Brain microvascular endothelial cell (primary cell): ENCODE measurements around the gene DPEP3.
"Not testable (repeated sequence)": the region's sequence is repeated elsewhere in the genome, so short reads cannot be mapped to it uniquely, and the experiment has no call there.

Source experiments
- DNase-seq: peaks from one replicate; pipeline ENCODE4 v3.0.0-alpha.2; 2020
- H3K27ac ChIP-seq: fragments of 250-450 bp; sonication (Bioruptor Pico); 2 replicates; pipeline ENCODE4 v1.5.1; 2020; ENCODE audit warnings: mild to moderate bottlenecking, moderate library complexity
- H3K27me3 ChIP-seq: fragments of 250-450 bp; sonication (Bioruptor Pico); replicated peaks from 2 replicates; pipeline ENCODE4 v1.5.1; 2020; ENCODE audit warnings: mild to moderate bottlenecking
- H3K36me3 ChIP-seq: fragments of 250-450 bp; sonication (Bioruptor Pico); replicated peaks from 2 replicates; pipeline ENCODE4 v1.5.1; 2020; ENCODE audit warnings: mild to moderate bottlenecking
- H3K4me3 ChIP-seq: 2 replicates; pipeline ENCODE4 v1.5.1; 2011; ENCODE audit warnings: low read depth, mild to moderate bottlenecking, control low read depth, low read length, moderate library complexity
- in situ Hi-C: cut with HindIII; loops from 2 replicates; pipeline ENCODE4 v1.10.0; 2017; ENCODE audit warnings: low sequenced_read_pairs, low pct_ligation_motif_present
- TF ChIP-seq, protein P1 (sequence below): IDR thresholded peaks from 2 replicates; pipeline ENCODE4 v1.5.1; 2011; ENCODE audit warnings: low read depth, mild to moderate bottlenecking, moderate library complexity, low read length, control low read depth, inconsistent platforms; ENCODE audit errors: missing control alignments

Gene DPEP3

GRCh38 chr16:68019167-68019680, 38.9 kb upstream of the DPEP3 start:
- Histone ChIP-seq H3K27me3 (no peaks in the 10 kb centered on the region), H3K27ac (no peak overlapping the region), H3K36me3 (no peaks in the 10 kb centered on the region), H3K4me3 (no peak overlapping the region)
- no peak for DNase-seq
- in situ Hi-C loops: no loop called here
- TF ChIP-seq, protein P1, sequence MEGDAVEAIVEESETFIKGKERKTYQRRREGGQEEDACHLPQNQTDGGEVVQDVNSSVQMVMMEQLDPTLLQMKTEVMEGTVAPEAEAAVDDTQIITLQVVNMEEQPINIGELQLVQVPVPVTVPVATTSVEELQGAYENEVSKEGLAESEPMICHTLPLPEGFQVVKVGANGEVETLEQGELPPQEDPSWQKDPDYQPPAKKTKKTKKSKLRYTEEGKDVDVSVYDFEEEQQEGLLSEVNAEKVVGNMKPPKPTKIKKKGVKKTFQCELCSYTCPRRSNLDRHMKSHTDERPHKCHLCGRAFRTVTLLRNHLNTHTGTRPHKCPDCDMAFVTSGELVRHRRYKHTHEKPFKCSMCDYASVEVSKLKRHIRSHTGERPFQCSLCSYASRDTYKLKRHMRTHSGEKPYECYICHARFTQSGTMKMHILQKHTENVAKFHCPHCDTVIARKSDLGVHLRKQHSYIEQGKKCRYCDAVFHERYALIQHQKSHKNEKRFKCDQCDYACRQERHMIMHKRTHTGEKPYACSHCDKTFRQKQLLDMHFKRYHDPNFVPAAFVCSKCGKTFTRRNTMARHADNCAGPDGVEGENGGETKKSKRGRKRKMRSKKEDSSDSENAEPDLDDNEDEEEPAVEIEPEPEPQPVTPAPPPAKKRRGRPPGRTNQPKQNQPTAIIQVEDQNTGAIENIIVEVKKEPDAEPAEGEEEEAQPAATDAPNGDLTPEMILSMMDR: no peak

- in situ Hi-C loops: no loop called here
- Histone ChIP-seq H3K36me3 (no peaks in the 10 kb centered on the region), H3K27ac (no peak within 1 kb of the TSS), H3K4me3 (no peak within 1 kb of the TSS), H3K27me3 (no peaks in the 10 kb centered on the region)
- no peak for DNase-seq
- TF ChIP-seq, protein P1: no peak
Observed at GRCh38 chr16:68015681-68016080, 35.4 kb upstream of the DPEP3 start, which contains the start of gene DPEP2NB. TSS of gene DPEP2NB (minus strand) at chr16:68015911. CDS start at chr16:68015770, 141 bp downstream.

GRCh38 chr16:68013440-68013839, 33.1 kb upstream of the DPEP3 start:
- in situ Hi-C loops: no loop called here
- Histone ChIP-seq H3K36me3 (no peaks in the 10 kb centered on the region), H3K27me3 (no peaks in the 10 kb centered on the region), H3K4me3 (no peak overlapping the region), H3K27ac (no peak overlapping the region)
- no peak for DNase-seq
- TF ChIP-seq, protein P1: no peak

DNA sequence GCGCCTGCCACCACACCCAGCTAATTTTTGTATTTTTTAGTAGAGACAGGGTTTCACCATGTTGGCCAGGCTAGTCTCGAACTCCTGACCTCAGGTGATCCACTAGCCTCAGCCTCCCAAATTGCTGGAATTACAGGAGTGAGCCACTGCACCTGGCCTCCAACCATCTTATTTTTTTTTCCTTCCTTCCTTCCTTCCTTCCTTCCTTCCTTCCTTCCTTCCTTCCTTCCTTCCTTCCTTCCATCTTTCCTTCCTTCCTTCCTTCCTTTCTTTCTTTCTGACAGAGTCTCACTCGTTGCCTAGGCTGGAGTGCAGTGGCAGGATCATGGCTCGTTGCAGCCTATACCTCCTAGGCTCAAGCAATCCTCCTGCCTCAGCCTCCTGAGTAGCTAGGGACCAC, 29.6 kb upstream of the DPEP3 start:
- H3K4me3 ChIP-seq, in situ Hi-C loops, DNase-seq, H3K27me3 ChIP-seq, H3K27ac ChIP-seq, H3K36me3 ChIP-seq: not testable (repeated sequence)

- TF ChIP-seq, protein P1: no peak
- Histone ChIP-seq H3K36me3 (no peaks in the 10 kb centered on the region), H3K4me3 (no peak overlapping the region), H3K27ac (no peak overlapping the region), H3K27me3 (no peaks in the 10 kb centered on the region)
- in situ Hi-C loops: no loop called here
- DNase-seq: no peak
Observed at GRCh38 chr16:68009157-68009735, 28.9 kb upstream of the DPEP3 start.

GRCh38 chr16:68005786-68006286, 25.5 kb upstream of the DPEP3 start:
- H3K27ac ChIP-seq: no peak overlapping the region

More at GRCh38 chr16:68005786-68006286, 25.5 kb upstream of the DPEP3 start:
- H3K27me3 ChIP-seq: no peaks in the 10 kb centered on the region
- DNase-seq: no peak
- H3K36me3 ChIP-seq: no peaks in the 10 kb centered on the region
- in situ Hi-C loops: no loop called here
- TF ChIP-seq, protein P1: no peak
- no peak overlapping the region for H3K4me3 ChIP-seq
